GM23248 (cell line): ENCODE data around the gene NEBL. TPM values are rescaled to one million over a fixed set of nuclear protein-coding genes. Genes with fewer than 3 reads are reported as not detected.

Experiments used
- DNase-seq: peaks from one replicate; pipeline ENCODE4 v3.0.0-alpha.2; 2015
- H2AFZ ChIP-seq: fragments of 200-600 bp; sonication (generic); 2 replicates; pipeline ENCODE4 v1.6.1; 2016; ENCODE audit warnings: antibody characterized with exemption
- H3F3A ChIP-seq: fragments of 200-600 bp; sonication (generic); 2 replicates; pipeline ENCODE4 v1.6.1; 2016; ENCODE audit warnings: mild to moderate bottlenecking, antibody characterized with exemption, mixed run types; ENCODE audit not compliant: insufficient read depth
- H3K27ac ChIP-seq: fragments of 200-600 bp; sonication (generic); 2 replicates; pipeline ENCODE4 v1.5.1; 2016; ENCODE audit warnings: mild to moderate bottlenecking
- H3K27me3 ChIP-seq: fragments of 200-600 bp; sonication (generic); replicated peaks from 2 replicates; pipeline ENCODE4 v1.6.1; 2016; ENCODE audit warnings: mild to moderate bottlenecking; ENCODE audit not compliant: insufficient read depth
- H3K36me3 ChIP-seq: fragments of 200-600 bp; sonication (generic); 2 replicates; pipeline ENCODE4 v1.6.1; 2016; ENCODE audit warnings: low read depth, mild to moderate bottlenecking
- H3K4me1 ChIP-seq: fragments of 200-600 bp; sonication (generic); 2 replicates; pipeline ENCODE4 v1.6.1; 2016; ENCODE audit warnings: mild to moderate bottlenecking; ENCODE audit not compliant: insufficient read depth
- H3K4me2 ChIP-seq: fragments of 200-600 bp; sonication (generic); one replicate; pipeline ENCODE4 v1.6.1; 2016; ENCODE audit warnings: mild to moderate bottlenecking; ENCODE audit not compliant: unreplicated experiment
- H3K4me3 ChIP-seq: fragments of 200-600 bp; sonication (generic); 2 replicates; pipeline ENCODE4 v1.5.1; 2016; ENCODE audit warnings: mild to moderate bottlenecking
- H3K79me2 ChIP-seq: fragments of 200-600 bp; sonication (generic); 2 replicates; pipeline ENCODE4 v1.6.1; 2016; ENCODE audit warnings: mild to moderate bottlenecking; ENCODE audit not compliant: insufficient read depth
- H3K9ac ChIP-seq: fragments of 200-600 bp; sonication (generic); 2 replicates; pipeline ENCODE4 v1.6.1; 2016; ENCODE audit warnings: mild to moderate bottlenecking
- H3K9me2 ChIP-seq: fragments of 200-600 bp; sonication (generic); 2 replicates; pipeline ENCODE4 v1.6.1; 2016; ENCODE audit warnings: mixed run types, mild to moderate bottlenecking, moderate library complexity; ENCODE audit not compliant: insufficient read depth
- H3K9me3 ChIP-seq: fragments of 200-600 bp; sonication (generic); one replicate; pipeline ENCODE4 v1.6.1; 2017; ENCODE audit warnings: low read depth
- H4K20me1 ChIP-seq: fragments of 200-600 bp; sonication (generic); 2 replicates; pipeline ENCODE4 v1.6.0; 2016; ENCODE audit not compliant: insufficient read depth
- EZH2 ChIP-seq: fragments of 200-600 bp; sonication (generic); IDR thresholded peaks from 2 replicates; pipeline ENCODE4 v1.6.1; 2018; ENCODE audit warnings: antibody characterized with exemption, mild to moderate bottlenecking; ENCODE audit not compliant: insufficient read depth, poor library complexity, severe bottlenecking
- EZH2phosphoT487 ChIP-seq: fragments of 200-600 bp; sonication (generic); IDR thresholded peaks from 2 replicates; pipeline ENCODE4 v1.6.1; 2018; ENCODE audit warnings: antibody characterized with exemption, moderate library complexity, mild to moderate bottlenecking, low read depth; ENCODE audit not compliant: insufficient read depth
- WGBS, 2 experiments: methylation state at CpG; one replicate each; pipeline ENCODE4 v1.1.6; 2015 to 2017; ENCODE audit warnings: low lambda C conversion rate in 2 of 2, low coverage in 1 of 2; ENCODE audit errors: missing lambda C conversion rate in 2 of 2; 5-methylcytosine and 5-hydroxymethylcytosine counted together
- in situ Hi-C: fragments of 300-500 bp; cut with MboI; formaldehyde crosslinking; loops from 2 replicates; pipeline ENCODE4 v1.15.0; 2020
- polyA plus RNA-seq: library from polyadenylated mRNA; unstranded; fragments of >200 nt; fragmentation: Nextera tagmentation; extraction: Ambion mirVana; gene quantifications from 2 replicates; pipeline ENCODE4 v1.2.1, GENCODE V29; 2016
- total RNA-seq: library from RNA; depleted of rRNA; stranded (reverse); fragments of >200 nt; shearing (Covaris generic); gene quantifications from 2 replicates; pipeline ENCODE4 v1.2.3, GENCODE V29; 2014

The NEBL gene
- total and polyA plus RNA-seq, 2 experiments from 2014 or later = not detected

DNA sequence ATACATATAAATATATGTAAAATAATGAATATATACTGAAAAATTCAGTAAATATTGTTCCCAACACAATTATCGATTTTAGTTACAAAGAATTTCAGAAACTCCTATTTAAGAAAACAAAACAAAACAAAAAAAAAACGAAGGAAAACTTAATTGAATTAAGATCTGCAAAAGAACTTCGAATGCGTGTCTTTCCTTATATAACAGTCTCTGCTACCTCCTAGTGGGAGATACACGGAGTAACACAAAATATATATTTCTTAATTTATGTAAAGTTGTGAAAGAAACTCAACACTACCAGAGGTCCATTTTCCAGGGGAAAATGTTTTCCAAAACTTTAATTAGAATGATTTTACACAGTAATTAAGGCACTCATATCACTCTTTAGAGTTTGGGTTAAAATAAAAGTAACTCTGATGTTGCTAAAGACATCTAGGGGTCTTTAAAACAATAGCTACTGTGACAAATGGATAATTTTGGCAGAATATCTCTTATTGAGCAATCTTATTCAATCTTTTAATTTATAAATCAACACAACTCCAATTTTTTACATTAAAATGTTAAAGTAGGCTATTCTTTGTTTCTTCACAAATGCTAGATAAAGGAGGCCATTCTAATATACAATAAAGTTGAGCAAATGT is 41.6 kb downstream of the NEBL start:
- no peaks in the 10 kb centered on the region for H3K27me3 ChIP-seq
- no peaks in the 10 kb centered on the region for H3K9me2 ChIP-seq
- TF ChIP-seq EZH2 (no peak), EZH2phosphoT487 (no peak)
- no peaks in the 10 kb centered on the region for H3K9me3 ChIP-seq
- H3K79me2 ChIP-seq = no peaks in the 10 kb centered on the region
- H3K4me3 ChIP-seq = no peak overlapping the region
- no peak overlapping the region for H3K4me2 ChIP-seq
- H3F3A ChIP-seq = no peaks in the 10 kb centered on the region
- H3K9ac ChIP-seq = no peak overlapping the region
- H3K27ac ChIP-seq = no peak overlapping the region
- in situ Hi-C loops = no loop called here
- no peaks in the 10 kb centered on the region for H3K4me1 ChIP-seq
- no peaks in the 10 kb centered on the region for H3K36me3 ChIP-seq
- 3% methylated on average over 5 of the region's 5 CpGs for WGBS, 2 experiments
- DNase-seq = peak; percentile 69
- H2AFZ ChIP-seq = no peak overlapping the region
- H4K20me1 ChIP-seq = no peaks in the 10 kb centered on the region

DNA sequence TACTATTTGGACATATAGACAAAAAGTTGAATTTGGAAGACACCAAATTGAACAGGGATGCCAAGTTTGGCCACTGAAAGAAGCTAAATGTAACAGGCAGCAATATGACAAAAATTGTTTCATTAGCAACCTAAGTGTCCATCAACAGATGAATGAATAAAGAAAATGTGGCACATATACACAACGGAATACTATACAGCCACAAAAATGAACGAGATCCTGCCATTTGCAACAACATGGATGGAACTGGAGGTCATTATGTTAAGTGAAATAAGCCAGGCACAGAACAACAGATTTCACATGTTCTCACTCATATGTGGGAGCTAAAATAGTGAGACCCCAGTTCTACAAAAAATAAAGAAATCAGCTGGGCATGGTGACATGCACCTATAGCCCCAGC is 43.8 kb downstream of the NEBL start:
- no peak overlapping the region for H3K4me3 ChIP-seq
- no peaks in the 10 kb centered on the region for H3K27me3 ChIP-seq
- H3K36me3 ChIP-seq = no peaks in the 10 kb centered on the region
- no peaks in the 10 kb centered on the region for H3K9me3 ChIP-seq
- DNase-seq = no peak
- H2AFZ ChIP-seq = no peak overlapping the region
- WGBS, 2 experiments = 85 to 86% methylated on average over 2 of the region's 2 CpGs
- H4K20me1 ChIP-seq = no peaks in the 10 kb centered on the region
- in situ Hi-C loops = no loop called here
- no peaks in the 10 kb centered on the region for H3K4me1 ChIP-seq
- no peaks in the 10 kb centered on the region for H3F3A ChIP-seq
- H3K27ac ChIP-seq = no peak overlapping the region
- H3K9me2 ChIP-seq = no peaks in the 10 kb centered on the region
- TF ChIP-seq EZH2 = no peak
- no peak for TF ChIP-seq EZH2phosphoT487
- H3K4me2 ChIP-seq = no peak overlapping the region
- no peak overlapping the region for H3K9ac ChIP-seq
- no peaks in the 10 kb centered on the region for H3K79me2 ChIP-seq

DNA sequence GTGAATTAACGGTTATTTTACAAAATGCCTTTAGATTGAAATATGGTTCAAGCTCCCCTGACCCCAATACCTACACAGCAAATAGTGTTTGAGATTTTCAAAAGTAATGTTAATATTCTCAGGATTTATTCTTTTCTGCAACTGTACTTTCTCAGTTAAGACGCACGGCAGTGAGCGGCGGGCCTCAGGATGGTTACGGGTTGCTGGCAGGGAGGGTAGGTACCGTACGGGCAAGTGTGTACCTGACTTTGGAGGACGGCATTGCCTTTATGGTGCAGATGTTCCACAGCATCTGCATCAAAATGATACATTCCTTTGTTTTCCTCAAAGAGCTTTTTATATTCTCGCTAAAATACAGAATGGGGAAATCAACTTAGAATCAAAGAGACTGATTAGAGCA is 44.8 kb downstream of the NEBL start:
- Histone ChIP-seq H3K4me1 (no peaks in the 10 kb centered on the region), H3K79me2 (no peaks in the 10 kb centered on the region), H3F3A (no peaks in the 10 kb centered on the region), H3K27me3 (no peaks in the 10 kb centered on the region), H2AFZ (no peak overlapping the region), H3K36me3 (no peaks in the 10 kb centered on the region), H3K9ac (no peak overlapping the region), H3K27ac (no peak overlapping the region), H3K4me3 (no peak overlapping the region), H3K9me3 (no peaks in the 10 kb centered on the region), H4K20me1 (no peaks in the 10 kb centered on the region), H3K9me2 (no peaks in the 10 kb centered on the region), H3K4me2 (no peak overlapping the region)
- 79 to 80% methylated on average over 10 of the region's 10 CpGs for WGBS, 2 experiments
- TF ChIP-seq EZH2 (no peak), EZH2phosphoT487 (no peak)
- DNase-seq = no peak
- in situ Hi-C loops = no loop called here

DNA sequence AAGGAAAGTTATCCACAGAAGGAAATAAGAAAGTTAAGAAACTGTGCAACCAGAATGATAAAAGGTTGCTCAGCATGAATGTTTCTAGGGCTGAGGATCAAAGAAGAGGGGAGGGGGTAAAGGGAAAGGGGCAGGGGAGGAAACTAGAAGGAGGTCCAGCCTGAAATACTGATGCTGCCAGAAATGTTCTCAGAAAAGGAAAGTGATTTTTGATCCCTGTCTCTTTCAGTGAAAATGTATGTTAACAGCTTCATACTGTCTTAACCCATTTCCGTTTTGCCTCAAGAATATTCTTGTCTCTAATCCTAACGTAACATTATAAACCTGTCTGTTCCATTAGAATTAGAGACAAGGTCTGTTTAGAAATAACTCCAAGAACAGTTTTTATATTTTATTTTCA is 49.6 kb downstream of the NEBL start:
- Histone ChIP-seq H3K27ac (no peak overlapping the region), H3F3A (no peaks in the 10 kb centered on the region), H3K9me2 (no peaks in the 10 kb centered on the region), H4K20me1 (no peaks in the 10 kb centered on the region), H3K9me3 (no peaks in the 10 kb centered on the region), H3K4me1 (no peaks in the 10 kb centered on the region), H3K4me3 (no peak overlapping the region), H3K27me3 (no peaks in the 10 kb centered on the region), H3K4me2 (no peak overlapping the region), H2AFZ (no peak overlapping the region), H3K79me2 (no peaks in the 10 kb centered on the region), H3K9ac (no peak overlapping the region), H3K36me3 (no peaks in the 10 kb centered on the region)
- no peak for DNase-seq
- no peak for TF ChIP-seq EZH2phosphoT487
- no peak for TF ChIP-seq EZH2
- in situ Hi-C loops = no loop called here
- WGBS, 2 experiments = 56 to 60% methylated on average over 2 of the region's 2 CpGs

DNA sequence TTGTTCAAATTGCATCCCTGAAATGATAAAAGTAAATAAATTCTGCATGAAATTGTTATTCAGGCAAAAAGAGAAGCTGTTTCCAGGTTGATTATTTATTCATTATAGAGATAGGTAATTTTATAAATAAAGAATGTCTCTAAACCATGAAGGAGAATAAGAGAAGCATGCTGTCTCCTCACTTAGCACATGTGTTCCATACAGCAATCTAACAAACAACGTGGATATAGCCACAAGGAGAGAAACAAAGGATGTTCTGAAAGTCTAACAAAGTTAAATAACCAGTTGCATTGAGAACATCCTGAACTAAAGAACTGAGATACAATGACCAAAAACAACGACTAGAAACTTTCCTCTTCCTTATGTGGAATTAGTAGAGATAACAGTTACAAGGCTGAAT is 50.8 kb downstream of the NEBL start:
- H3K4me2 ChIP-seq = no peak overlapping the region
- H3K9me2 ChIP-seq = no peaks in the 10 kb centered on the region
- H3K9ac ChIP-seq = no peak overlapping the region
- no peak overlapping the region for H3K27ac ChIP-seq
- no peaks in the 10 kb centered on the region for H3K9me3 ChIP-seq
- in situ Hi-C loops = no loop called here
- no peaks in the 10 kb centered on the region for H3K79me2 ChIP-seq
- H4K20me1 ChIP-seq = no peaks in the 10 kb centered on the region
- no peak overlapping the region for H2AFZ ChIP-seq
- H3F3A ChIP-seq = no peaks in the 10 kb centered on the region
- H3K36me3 ChIP-seq = no peaks in the 10 kb centered on the region
- H3K4me3 ChIP-seq = no peak overlapping the region
- H3K4me1 ChIP-seq = no peaks in the 10 kb centered on the region
- TF ChIP-seq EZH2phosphoT487 (no peak), EZH2 (no peak)
- no peak for DNase-seq
- WGBS, 2 experiments = 21 to 24% methylated on average over 2 of the region's 2 CpGs
- no peaks in the 10 kb centered on the region for H3K27me3 ChIP-seq
